SK-N-SH treated with all-trans-retinoic acid at 6 μM for 48 hours (cell line): ENCODE results near the gene UBL3.

Source experiments
- ARNTL ChIP-seq: fragments of 450-650 bp; formaldehyde crosslinking; IDR thresholded peaks from 2 replicates; pipeline ENCODE4 v1.5.0; 2020; ENCODE audit warnings: low read depth, mild to moderate bottlenecking, moderate library complexity, borderline replicate concordance
- CREB5 ChIP-seq: fragments of 250-450 bp; sonication (Bioruptor Pico); IDR thresholded peaks from 2 replicates; pipeline ENCODE4 v1.5.1; 2020; ENCODE audit warnings: low read depth, mild to moderate bottlenecking, moderate library complexity
- CSDC2 ChIP-seq: fragments of 250-450 bp; sonication (Bioruptor Pico); IDR thresholded peaks from 2 replicates; pipeline ENCODE4 v1.5.0; 2020; ENCODE audit warnings: mild to moderate bottlenecking, moderate library complexity
- ISL1 ChIP-seq: fragments of 250-450 bp; sonication (Bioruptor Pico); IDR thresholded peaks from 2 replicates; pipeline ENCODE4 v2.1.2; 2022; ENCODE audit warnings: mild to moderate bottlenecking, moderate library complexity
- PATZ1 ChIP-seq: fragments of 250-450 bp; sonication (Bioruptor Pico); IDR thresholded peaks from 2 replicates; pipeline ENCODE4 v1.8.0; 2020; ENCODE audit warnings: mild to moderate bottlenecking, moderate library complexity, borderline replicate concordance
- POU6F1 ChIP-seq: fragments of 250-450 bp; sonication (Bioruptor Pico); IDR thresholded peaks from 2 replicates; pipeline ENCODE4 v1.8.0; 2021; ENCODE audit warnings: low read depth, mild to moderate bottlenecking, moderate library complexity, borderline replicate concordance
- PPARA ChIP-seq: fragments of 250-450 bp; sonication (Bioruptor Pico); IDR thresholded peaks from 2 replicates; pipeline ENCODE4 v1.5.0; 2020; ENCODE audit warnings: mild to moderate bottlenecking, borderline replicate concordance
- RARB ChIP-seq: fragments of 250-450 bp; sonication (Bioruptor Pico); IDR thresholded peaks from 2 replicates; pipeline ENCODE4 v1.8.0; 2021; ENCODE audit warnings: mild to moderate bottlenecking, moderate library complexity
- TOX ChIP-seq: fragments of 250-450 bp; sonication (Bioruptor Pico); IDR thresholded peaks from 2 replicates; pipeline ENCODE4 v1.8.0; 2021; ENCODE audit warnings: mild to moderate bottlenecking, moderate library complexity, borderline replicate concordance
- TSHZ2 ChIP-seq: fragments of 250-450 bp; sonication (Bioruptor Pico); IDR thresholded peaks from 2 replicates; pipeline ENCODE4 v1.5.0; 2020; ENCODE audit warnings: mild to moderate bottlenecking, moderate library complexity
- ZC3H10 ChIP-seq: fragments of 250-450 bp; sonication (Bioruptor Pico); IDR thresholded peaks from 2 replicates; pipeline ENCODE4 v1.5.1; 2021; ENCODE audit warnings: mild to moderate bottlenecking, moderate library complexity
- ZFP3 ChIP-seq: fragments of 250-450 bp; sonication (Bioruptor Pico); IDR thresholded peaks from 2 replicates; pipeline ENCODE4 v1.5.0; 2020; ENCODE audit warnings: mild to moderate bottlenecking, moderate library complexity
- ZNF8 ChIP-seq: fragments of 450-650 bp; formaldehyde crosslinking; IDR thresholded peaks from 2 replicates; pipeline ENCODE4 v1.5.0; 2020; ENCODE audit warnings: mild to moderate bottlenecking, moderate library complexity

GRCh38 chr13:29722415-29722814 is 128.0 kb downstream of the UBL3 start:
- no peak for TF ChIP-seq PATZ1 (CRISPR knock-in tag)
- TF ChIP-seq RARB, result no peak
- TF ChIP-seq POU6F1, result no peak
- no peak for TF ChIP-seq CSDC2 (CRISPR knock-in tag)
- no peak for TF ChIP-seq ZC3H10 (CRISPR knock-in tag)
- TF ChIP-seq CREB5 (CRISPR knock-in tag), result no peak
- TF ChIP-seq TOX (CRISPR knock-in tag), result no peak
- no peak for TF ChIP-seq ARNTL
- no peak for TF ChIP-seq ZNF8 (CRISPR knock-in tag)
- TF ChIP-seq ISL1 (CRISPR knock-in tag), result no peak
- TF ChIP-seq PPARA, result no peak
- no peak for TF ChIP-seq TSHZ2 (CRISPR knock-in tag)
- no peak for TF ChIP-seq ZFP3
